ENCODE measurements around the gene MAPK8. TPM values are rescaled to one million over a fixed set of nuclear protein-coding genes. Genes with fewer than 3 reads are reported as not detected.

Gene MAPK8
- total and polyA plus RNA-seq, 2 of the 4 experiments (the other 2 are of a cell fraction): 41.5 to 54.7 TPM

DNA sequence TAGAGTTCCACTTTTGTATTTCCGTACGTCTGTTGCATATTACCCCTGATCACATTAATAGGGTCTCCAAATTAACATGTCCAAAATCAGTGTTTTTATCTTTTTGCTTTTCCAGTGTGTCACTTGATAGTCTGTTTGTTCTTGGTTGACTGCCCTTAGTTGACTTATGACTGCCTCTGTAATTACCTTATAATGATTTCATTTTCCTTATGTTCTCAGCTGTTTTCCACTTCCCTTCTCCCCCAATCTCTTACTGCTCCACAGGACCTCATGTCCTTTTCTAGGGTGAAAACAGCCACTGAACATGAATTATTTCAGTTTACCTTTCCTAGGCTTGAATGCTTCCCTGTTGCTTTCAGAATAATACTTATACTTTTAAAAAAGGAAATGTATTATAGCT is 54.7 kb downstream of the MAPK8 start:
- Histone ChIP-seq H2AK5ac (ENCODE audit: low read depth, low read length) (no peak overlapping the region), H3K4ac (ENCODE audit: low read depth, low read length) (no peak overlapping the region), H3K27ac (ENCODE audit: insufficient read depth, low read length) (no peak overlapping the region), H4K91ac (ENCODE audit: insufficient read depth, low read depth, low read length) (no peak overlapping the region), H2AK9ac (replicated peaks; ENCODE audit: low read depth, low read length, poor library complexity) (no peak overlapping the region), H3K4me2 (ENCODE audit: low read depth, low read length) (no peak overlapping the region), H3K4me1 (ENCODE audit: control insufficient read depth, insufficient read depth, low read length) (peaks cover 5% of the 10 kb centered on the region; the same call in 1 of the 2 replicates), H3K56ac (ENCODE audit: extremely low read depth, insufficient read depth, low read length) (no peak overlapping the region), H3K79me1 (ENCODE audit: low read depth in 1 of 2, low read length in 2 of 2) (peaks cover 4 to 55% of the 10 kb centered on the region in 2 experiments; a peak in 3 of 4 replicates), H2BK15ac (ENCODE audit: low read depth, low read length) (no peak overlapping the region), H3K4me3 (ENCODE audit: insufficient read depth, low read depth, low read length) (no peak overlapping the region), H3K36me3 (ENCODE audit: control insufficient read depth, insufficient read depth, low read length) (no peaks in the 10 kb centered on the region), H2AFZ (replicated peaks; ENCODE audit: low read length, poor library complexity) (no peak overlapping the region), H3K23ac (ENCODE audit: low read depth, low read length) (no peak overlapping the region), H4K5ac (ENCODE audit: low read depth, low read length) (no peak overlapping the region), H3K9me3 (ENCODE audit: control insufficient read depth, insufficient read depth, low read length) (no peaks in the 10 kb centered on the region), H2BK20ac (ENCODE audit: low read depth, low read length) (no peak overlapping the region), H3K18ac (ENCODE audit: low read depth, low read length) (no peak overlapping the region), H2BK5ac (ENCODE audit: low read depth, low read length, poor library complexity, severe bottlenecking) (no peak overlapping the region), H2BK120ac (ENCODE audit: low read depth, low read length) (no peak overlapping the region), H4K8ac (ENCODE audit: low read depth in 2 of 2, low read length in 2 of 2) (no peak overlapping the region), H3K14ac (replicated peaks; ENCODE audit: low read depth, low read length) (no peak overlapping the region), H3K27me3 (ENCODE audit: control insufficient read depth, insufficient read depth, low read length) (no peaks in the 10 kb centered on the region), H3K9ac (ENCODE audit: low read depth, low read length) (no peak overlapping the region), H4K20me1 (ENCODE audit: insufficient read depth, low read length) (peaks cover 33% of the 10 kb centered on the region; the same call in 1 of the 2 replicates), H3K9me1 (ENCODE audit: insufficient read depth, low read length) (no peaks in the 10 kb centered on the region)
- WGBS, 2 experiments (ENCODE audit: extremely low coverage in 2 of 2, insufficient read length in 1 of 2): no CpG with 5 or more reads among the region's 2 CpGs
- POLR2A ChIA-PET (ENCODE audit: unreplicated experiment): no interaction called here
- ATAC-seq (ENCODE audit: low read depth): no peak
- TF ChIP-seq CEBPB (IDR thresholded peaks at IDR 0.05; ENCODE audit: low read depth, low read length) (no peak), MAZ (IDR thresholded peaks at IDR 0.05; ENCODE audit: borderline replicate concordance, low read depth, low read length) (no peak)
- TF ChIP-seq, protein P1, sequence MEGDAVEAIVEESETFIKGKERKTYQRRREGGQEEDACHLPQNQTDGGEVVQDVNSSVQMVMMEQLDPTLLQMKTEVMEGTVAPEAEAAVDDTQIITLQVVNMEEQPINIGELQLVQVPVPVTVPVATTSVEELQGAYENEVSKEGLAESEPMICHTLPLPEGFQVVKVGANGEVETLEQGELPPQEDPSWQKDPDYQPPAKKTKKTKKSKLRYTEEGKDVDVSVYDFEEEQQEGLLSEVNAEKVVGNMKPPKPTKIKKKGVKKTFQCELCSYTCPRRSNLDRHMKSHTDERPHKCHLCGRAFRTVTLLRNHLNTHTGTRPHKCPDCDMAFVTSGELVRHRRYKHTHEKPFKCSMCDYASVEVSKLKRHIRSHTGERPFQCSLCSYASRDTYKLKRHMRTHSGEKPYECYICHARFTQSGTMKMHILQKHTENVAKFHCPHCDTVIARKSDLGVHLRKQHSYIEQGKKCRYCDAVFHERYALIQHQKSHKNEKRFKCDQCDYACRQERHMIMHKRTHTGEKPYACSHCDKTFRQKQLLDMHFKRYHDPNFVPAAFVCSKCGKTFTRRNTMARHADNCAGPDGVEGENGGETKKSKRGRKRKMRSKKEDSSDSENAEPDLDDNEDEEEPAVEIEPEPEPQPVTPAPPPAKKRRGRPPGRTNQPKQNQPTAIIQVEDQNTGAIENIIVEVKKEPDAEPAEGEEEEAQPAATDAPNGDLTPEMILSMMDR (conservative IDR thresholded peaks at IDR 0.05; ENCODE audit: low read depth, low read length): no peak
- CTCF ChIA-PET: interaction anchor here (0.6 to 1.0 kb wide), 4 partner anchors 39 to 295 kb away, joined by 3 to 4 read pairs (median 3); no protein-coding TSS in a partner anchor
- dilution Hi-C loops (cut with HindIII; ENCODE audit: low sequenced_read_pairs, unreplicated experiment): no loop called here
- intact Hi-C loops (cut with micrococcal nuclease): loop anchor here (5.0 kb wide), 2 partner anchors 81 to 246 kb away; partner anchors contain the start of gene ARHGAP22
- in situ Hi-C loops (cut with MboI; ENCODE audit: low sequenced_read_pairs): loop anchor here (5.0 to 25.0 kb wide), 2 partner anchors 151 to 296 kb away; no protein-coding TSS in a partner anchor
- BruUV-seq (replicated peaks): no TSS peak
- no peak for DNase-seq

All from IMR-90 (cell line).